Fibroblast of lung (primary cell): ENCODE results near the gene SRD5A3. TPM values are rescaled to one million over a fixed set of nuclear protein-coding genes. Genes with fewer than 3 reads are reported as not detected.
"Not testable (repeated sequence)": the region's sequence is repeated elsewhere in the genome, so short reads cannot be mapped to it uniquely, and the experiment has no call there.

Experiments
- DNase-seq, 2 donors: peaks; one replicate each; pipeline versions ENCODE4 v3.0.0 to v3.0.0-alpha.2; 2010; ENCODE audit warnings: low read depth in 2 of 2
- H2AFZ ChIP-seq: 2 replicates; pipeline ENCODE4 v1.5.1; 2012; ENCODE audit warnings: low read length, control low read depth, inconsistent platforms
- H3K27ac ChIP-seq: 2 replicates; pipeline ENCODE4 v1.5.1; 2011; ENCODE audit warnings: low read length, control low read depth; ENCODE audit not compliant: insufficient read depth
- H3K27me3 ChIP-seq: 2 replicates; pipeline ENCODE4 v1.5.1; 2011; ENCODE audit warnings: mild to moderate bottlenecking, low read length; ENCODE audit not compliant: control insufficient read depth, insufficient read depth
- H3K36me3 ChIP-seq: 2 replicates; pipeline ENCODE4 v1.5.1; 2011; ENCODE audit warnings: low read length; ENCODE audit not compliant: control insufficient read depth, insufficient read depth
- H3K4me1 ChIP-seq: 2 replicates; pipeline ENCODE4 v1.5.1; 2011; ENCODE audit warnings: low read length; ENCODE audit not compliant: control insufficient read depth, insufficient read depth; ENCODE audit errors: extremely low read depth
- H3K4me2 ChIP-seq: 2 replicates; pipeline ENCODE4 v1.5.1; 2011; ENCODE audit warnings: low read length, control low read depth; ENCODE audit not compliant: insufficient read depth; ENCODE audit errors: extremely low read depth
- H3K4me3 ChIP-seq, 4 experiments: fragments of 200-600 bp in 1 of 4; sonication (generic) in 1 of 4; replicated peaks in 1 of 4; 2 replicates each; pipeline ENCODE4 v1.5.1; 2011 to 2016; ENCODE audit warnings: low read length in 4 of 4, low read depth in 3 of 4, mild to moderate bottlenecking in 3 of 4, control low read depth in 2 of 4, inconsistent platforms in 1 of 4, mixed read lengths in 1 of 4; ENCODE audit not compliant: insufficient read depth in 1 of 4; ENCODE audit errors: control extremely low read depth in 1 of 4
- H3K79me2 ChIP-seq: 2 replicates; pipeline ENCODE4 v1.5.1; 2012; ENCODE audit warnings: mild to moderate bottlenecking, low read length, inconsistent platforms; ENCODE audit not compliant: control insufficient read depth, insufficient read depth
- H3K9ac ChIP-seq: 2 replicates; pipeline ENCODE4 v1.5.1; 2011; ENCODE audit warnings: mild to moderate bottlenecking, low read length, control low read depth; ENCODE audit not compliant: insufficient read depth
- H3K9me3 ChIP-seq: 2 replicates; pipeline ENCODE4 v1.5.1; 2012; ENCODE audit warnings: low read depth, low read length; ENCODE audit not compliant: control insufficient read depth, insufficient read depth
- H4K20me1 ChIP-seq: 2 replicates; pipeline ENCODE4 v1.5.1; 2011; ENCODE audit warnings: low read length; ENCODE audit not compliant: control insufficient read depth, insufficient read depth; ENCODE audit errors: extremely low read depth
- EZH2 ChIP-seq: IDR thresholded peaks from 2 replicates; pipeline ENCODE4 v1.5.1; 2012; ENCODE audit warnings: low read length, control low read depth, mild to moderate bottlenecking; ENCODE audit errors: missing control alignments
- polyA plus RNA-seq, 2 donors: library from polyadenylated mRNA; depleted of rRNA in 1 of 2; stranded (reverse) in 1 of 2; unstranded in 1 of 2; fragments of >200 nt; gene quantifications; 2 replicates each; pipeline ENCODE4 v1.2.1, GENCODE V29; 2011 to 2012; ENCODE audit warnings: missing spikeins in 1 of 2
- total RNA-seq: library from RNA; depleted of rRNA; stranded (reverse); fragments of >200 nt; gene quantifications from 2 replicates; pipeline ENCODE4 v1.2.1, GENCODE V29; 2014
- TF ChIP-seq, protein P1 (sequence below), 2 donors: IDR thresholded peaks in 1 of 2; conservative IDR thresholded peaks in 1 of 2; 1 replicate in 1 of 2; 2 replicates in 1 of 2; pipeline ENCODE4 v1.5.1; 2011 to 2012; ENCODE audit warnings: low read length in 2 of 2, control low read depth in 1 of 2, inconsistent platforms in 1 of 2, low read depth in 1 of 2, mild to moderate bottlenecking in 1 of 2

Gene SRD5A3
- total and polyA plus RNA-seq, 2 donors (not counting 1 experiment from before 2014, with no cell fraction given) = 5.0 to 12.3 TPM

DNA sequence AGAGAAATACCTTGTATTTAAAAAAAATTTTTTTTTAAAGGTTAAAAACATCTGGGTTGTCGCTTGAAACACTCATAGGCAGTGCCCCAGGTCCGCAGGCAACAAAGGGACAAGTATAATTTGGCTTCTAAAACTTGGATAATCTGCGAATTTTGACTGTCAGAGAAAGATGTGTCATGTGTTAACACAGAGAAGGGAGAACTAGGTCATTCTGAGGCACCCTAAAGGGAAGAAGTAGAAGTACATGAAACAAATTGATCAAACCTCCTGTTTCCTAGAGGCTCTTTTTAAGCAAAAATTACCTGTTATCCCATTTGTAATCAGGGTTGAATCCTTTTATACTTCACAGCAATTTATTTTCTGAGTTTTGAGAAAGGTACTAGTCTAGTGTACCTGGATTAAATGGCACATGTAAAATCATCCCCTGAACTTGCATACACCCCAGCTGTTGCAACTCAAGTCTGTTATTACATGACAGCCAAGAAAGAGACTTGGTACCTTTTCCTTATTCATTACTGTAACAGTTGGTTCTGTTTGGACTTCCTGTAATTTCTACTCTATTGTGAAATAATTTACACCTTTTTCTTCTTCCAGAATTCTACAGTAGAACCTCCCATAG, 1.7 kb downstream of the SRD5A3 start:
- TF ChIP-seq, protein P1, sequence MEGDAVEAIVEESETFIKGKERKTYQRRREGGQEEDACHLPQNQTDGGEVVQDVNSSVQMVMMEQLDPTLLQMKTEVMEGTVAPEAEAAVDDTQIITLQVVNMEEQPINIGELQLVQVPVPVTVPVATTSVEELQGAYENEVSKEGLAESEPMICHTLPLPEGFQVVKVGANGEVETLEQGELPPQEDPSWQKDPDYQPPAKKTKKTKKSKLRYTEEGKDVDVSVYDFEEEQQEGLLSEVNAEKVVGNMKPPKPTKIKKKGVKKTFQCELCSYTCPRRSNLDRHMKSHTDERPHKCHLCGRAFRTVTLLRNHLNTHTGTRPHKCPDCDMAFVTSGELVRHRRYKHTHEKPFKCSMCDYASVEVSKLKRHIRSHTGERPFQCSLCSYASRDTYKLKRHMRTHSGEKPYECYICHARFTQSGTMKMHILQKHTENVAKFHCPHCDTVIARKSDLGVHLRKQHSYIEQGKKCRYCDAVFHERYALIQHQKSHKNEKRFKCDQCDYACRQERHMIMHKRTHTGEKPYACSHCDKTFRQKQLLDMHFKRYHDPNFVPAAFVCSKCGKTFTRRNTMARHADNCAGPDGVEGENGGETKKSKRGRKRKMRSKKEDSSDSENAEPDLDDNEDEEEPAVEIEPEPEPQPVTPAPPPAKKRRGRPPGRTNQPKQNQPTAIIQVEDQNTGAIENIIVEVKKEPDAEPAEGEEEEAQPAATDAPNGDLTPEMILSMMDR (conservative IDR thresholded peaks at IDR 0.05 in 1 of 2, IDR thresholded peaks at IDR 0.05 in 1 of 2; ENCODE audit: low read depth in 1 of 2, low read length in 2 of 2) = no peak
- no peak for TF ChIP-seq EZH2
- DNase-seq = no peak
- Histone ChIP-seq H3K4me1 (peaks cover 3% of the 10 kb centered on the region), H2AFZ (no peak overlapping the region), H4K20me1 (no peaks in the 10 kb centered on the region), H3K4me3 (no peak overlapping the region), H3K4me2 (no peak overlapping the region), H3K9ac (no peak overlapping the region), H3K79me2 (no peaks in the 10 kb centered on the region), H3K36me3 (no peaks in the 10 kb centered on the region), H3K27me3 (no peaks in the 10 kb centered on the region), H3K27ac (no peak overlapping the region), H3K9me3 (no peaks in the 10 kb centered on the region)

DNA sequence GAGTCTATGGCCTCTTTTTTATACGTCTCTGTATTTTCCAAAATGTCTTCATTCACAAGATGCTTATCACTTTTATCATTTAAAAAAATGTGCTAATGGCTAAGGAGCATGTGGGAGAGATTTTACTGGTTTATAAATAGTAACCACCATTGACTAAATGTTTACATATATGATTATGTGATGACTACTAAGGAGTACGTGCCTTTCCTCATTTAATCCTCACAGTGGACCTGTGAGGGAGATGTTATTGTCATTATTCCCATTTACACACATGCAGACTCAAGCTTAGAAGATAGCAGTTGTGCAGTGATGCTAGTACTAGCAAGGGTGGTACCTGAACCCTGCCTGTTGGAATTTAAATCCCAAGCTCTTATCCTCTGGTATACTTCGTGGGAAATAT, 2.4 kb downstream of the SRD5A3 start:
- no peak for TF ChIP-seq EZH2
- TF ChIP-seq, protein P1 (conservative IDR thresholded peaks at IDR 0.05 in 1 of 2, IDR thresholded peaks at IDR 0.05 in 1 of 2; ENCODE audit: low read depth in 1 of 2, low read length in 2 of 2) = no peak

DNA sequence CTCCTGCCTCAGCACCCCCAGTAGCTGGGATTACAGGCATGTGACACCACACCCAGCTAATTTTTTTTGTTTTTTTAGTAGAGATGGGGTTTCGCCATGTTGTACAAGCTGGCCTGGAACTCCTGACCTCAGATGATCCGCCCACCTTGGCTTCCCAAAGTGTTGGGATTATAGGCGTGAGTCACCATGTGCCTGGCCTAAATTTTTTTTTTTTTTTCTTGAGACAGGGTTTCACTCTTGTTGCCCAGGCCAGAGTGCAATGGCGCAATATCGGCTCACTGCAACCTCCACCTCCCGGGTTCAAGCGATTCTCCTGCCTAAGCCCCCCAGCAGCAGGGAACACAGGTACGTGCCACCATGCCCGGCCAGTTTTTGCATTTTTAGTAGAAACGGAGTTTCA, 4.8 kb downstream of the SRD5A3 start:
- H4K20me1 ChIP-seq, H3K9ac ChIP-seq, H3K79me2 ChIP-seq, H3K4me1 ChIP-seq, H3K27me3 ChIP-seq, H2AFZ ChIP-seq, H3K4me3 ChIP-seq, H3K27ac ChIP-seq, H3K36me3 ChIP-seq, H3K9me3 ChIP-seq, H3K4me2 ChIP-seq: not testable (repeated sequence)
- peak in 1 of 2 donors; percentile 40 for DNase-seq

More for the DNA sequence above, 2.4 kb downstream of the SRD5A3 start:
- Histone ChIP-seq H2AFZ (no peak overlapping the region), H3K27me3 (no peaks in the 10 kb centered on the region), H3K4me1 (peaks cover 3% of the 10 kb centered on the region), H3K9ac (no peak overlapping the region), H3K4me2 (peak overlapping the region; percentile 29), H4K20me1 (no peaks in the 10 kb centered on the region), H3K79me2 (no peaks in the 10 kb centered on the region), H3K36me3 (no peaks in the 10 kb centered on the region), H3K9me3 (no peaks in the 10 kb centered on the region), H3K27ac (no peak overlapping the region), H3K4me3 (no peak overlapping the region)
- DNase-seq = peak in 1 of 2 donors; percentile 31
